Measurements from ENCODE around the gene KCNQ1.

DNA sequence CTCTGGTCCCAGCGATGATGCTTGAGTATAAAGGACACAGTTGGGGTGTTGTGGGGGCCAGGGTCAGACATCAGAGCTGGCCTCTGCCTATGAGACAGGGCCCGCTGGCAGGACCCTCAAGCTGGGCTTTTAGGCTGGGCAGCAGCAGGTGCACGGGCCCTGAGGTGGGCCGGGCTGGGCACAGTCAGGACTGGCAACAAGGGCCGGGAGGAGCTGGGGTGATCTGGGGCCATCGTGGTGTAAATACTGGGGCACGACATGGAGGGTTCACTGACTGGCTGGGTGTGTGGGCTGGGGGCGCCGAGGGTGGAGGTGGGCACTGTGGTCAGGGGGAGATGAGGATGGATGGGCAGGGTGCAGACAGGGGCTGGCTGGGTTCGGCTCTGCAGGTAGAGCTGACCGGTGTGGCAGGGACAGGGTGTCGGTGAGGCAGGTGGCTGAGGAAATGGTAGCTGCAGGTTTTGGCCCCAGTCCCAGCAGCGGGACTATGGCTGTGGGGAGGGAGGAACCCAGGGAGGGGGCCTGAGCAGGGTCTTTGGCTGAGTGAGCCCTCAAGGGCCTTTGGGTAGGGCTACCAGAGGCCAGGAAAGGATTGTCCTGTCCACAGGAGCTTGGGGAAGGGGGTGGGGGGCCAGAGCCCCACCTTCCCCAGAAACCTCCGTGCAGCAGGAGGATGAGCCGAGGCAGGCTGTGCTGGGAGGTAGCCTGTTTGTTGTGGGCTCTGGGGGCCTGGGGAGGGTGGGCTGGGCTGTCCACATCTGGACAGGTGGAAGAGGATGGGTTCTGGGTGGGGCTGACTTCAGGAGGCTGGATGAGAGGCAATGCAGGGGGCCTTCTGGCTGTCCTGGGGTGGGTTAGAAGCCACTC lies 81.4 kb downstream of the KCNQ1 start:
- TF ChIP-seq, protein P1, sequence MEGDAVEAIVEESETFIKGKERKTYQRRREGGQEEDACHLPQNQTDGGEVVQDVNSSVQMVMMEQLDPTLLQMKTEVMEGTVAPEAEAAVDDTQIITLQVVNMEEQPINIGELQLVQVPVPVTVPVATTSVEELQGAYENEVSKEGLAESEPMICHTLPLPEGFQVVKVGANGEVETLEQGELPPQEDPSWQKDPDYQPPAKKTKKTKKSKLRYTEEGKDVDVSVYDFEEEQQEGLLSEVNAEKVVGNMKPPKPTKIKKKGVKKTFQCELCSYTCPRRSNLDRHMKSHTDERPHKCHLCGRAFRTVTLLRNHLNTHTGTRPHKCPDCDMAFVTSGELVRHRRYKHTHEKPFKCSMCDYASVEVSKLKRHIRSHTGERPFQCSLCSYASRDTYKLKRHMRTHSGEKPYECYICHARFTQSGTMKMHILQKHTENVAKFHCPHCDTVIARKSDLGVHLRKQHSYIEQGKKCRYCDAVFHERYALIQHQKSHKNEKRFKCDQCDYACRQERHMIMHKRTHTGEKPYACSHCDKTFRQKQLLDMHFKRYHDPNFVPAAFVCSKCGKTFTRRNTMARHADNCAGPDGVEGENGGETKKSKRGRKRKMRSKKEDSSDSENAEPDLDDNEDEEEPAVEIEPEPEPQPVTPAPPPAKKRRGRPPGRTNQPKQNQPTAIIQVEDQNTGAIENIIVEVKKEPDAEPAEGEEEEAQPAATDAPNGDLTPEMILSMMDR (IDR thresholded peaks at IDR 0.05), result no peak
- no peak for TF ChIP-seq POLR2A (IDR thresholded peaks at IDR 0.05)

All from lower leg skin (tissue), 3 donors.